ENCODE data around the gene ADAP1. TPM values are rescaled to one million over a fixed set of nuclear protein-coding genes. Genes with fewer than 3 reads are reported as not detected.

The ADAP1 gene
- total RNA-seq, 1 experiment from 2014 or later = 6.2 TPM

GRCh38 chr7:906776-907157 is 47.7 kb downstream of the ADAP1 start:
- Histone ChIP-seq H3T11ph (ENCODE audit: low read length) (no peak overlapping the region), H2BK20ac (ENCODE audit: low read depth, low read length, poor library complexity, severe bottlenecking) (no peak overlapping the region), H2BK12ac (ENCODE audit: insufficient read length, low read depth, low read length) (no peak overlapping the region), H3K4me2 (ENCODE audit: insufficient read depth, insufficient read length, low read length) (no peak overlapping the region), H3K79me2 (ENCODE audit: insufficient read depth, low read length) (no peaks in the 10 kb centered on the region), H3K18ac (ENCODE audit: insufficient read length, low read depth, low read length) (no peak overlapping the region), H3K4me1 (ENCODE audit: insufficient read depth, low read length) (no peaks in the 10 kb centered on the region; the same call in 1 of the 2 replicates), H3K56ac (ENCODE audit: insufficient read length, low read depth, low read length) (no peak overlapping the region), H3K14ac (ENCODE audit: insufficient read depth, low read length) (no peak overlapping the region), H3K27ac (ENCODE audit: insufficient read length, low read depth, low read length) (no peak overlapping the region), H3K9ac (ENCODE audit: extremely low read depth, insufficient read length, low read length) (no peak overlapping the region), H3K79me1 (ENCODE audit: insufficient read depth, low read depth, low read length, poor library complexity, severe bottlenecking) (no peaks in the 10 kb centered on the region), H4K20me1 (ENCODE audit: control insufficient read depth, insufficient read depth, insufficient read length) (no peaks in the 10 kb centered on the region), H4K91ac (ENCODE audit: insufficient read length, low read depth, low read length) (no peak overlapping the region), H3K4ac (ENCODE audit: low read depth, low read length) (no peak overlapping the region), H4K8ac (replicated peaks; ENCODE audit: insufficient read length, low read depth, low read length) (no peak overlapping the region), H2BK5ac (ENCODE audit: insufficient read length, low read length) (no peak overlapping the region), H3K23ac (ENCODE audit: insufficient read length, low read depth, low read length) (no peak overlapping the region), H2AK5ac (ENCODE audit: insufficient read length, low read length) (no peak overlapping the region), H3K23me2 (ENCODE audit: insufficient read length, low read depth, low read length, poor library complexity, severe bottlenecking) (peaks cover 3% of the 10 kb centered on the region), H3K27me3 (ENCODE audit: insufficient read depth, low read length) (no peaks in the 10 kb centered on the region; the same call in 1 of the 2 replicates), H2AFZ (ENCODE audit: low read length) (no peak overlapping the region), H2BK15ac (ENCODE audit: low read depth, low read length) (no peak overlapping the region), H4K5ac (ENCODE audit: insufficient read length, low read depth, low read length) (no peak overlapping the region), H2BK120ac (ENCODE audit: low read depth, low read length, poor library complexity, severe bottlenecking) (no peak overlapping the region), H3K9me3 (ENCODE audit: control insufficient read depth, low read depth, low read length) (no peaks in the 10 kb centered on the region)
- Mint-ChIP-seq H3K27me3 (ENCODE audit: low read depth) (peaks cover 31% of the 10 kb centered on the region), H3K9me3 (no peaks in the 10 kb centered on the region; a peak in 1 of 5 replicates), H3K4me3 (no peak overlapping the region), H3K36me3 (ENCODE audit: insufficient read depth in 1 of 3, low read depth in 3 of 3) (no peaks in the 10 kb centered on the region), H3K4me1 (0 out of 4 replicates have a peak, but pooled peaks cover 0 to 5% of the 10 kb centered on the region in 2 experiments), H3K27ac (no peak overlapping the region)
- TF ChIP-seq CTCF (conservative IDR thresholded peaks at IDR 0.05) = no peak
- no peak for DNase-seq
- WGBS (ENCODE audit: extremely low coverage, insufficient read length, low lambda C conversion rate) = no CpG with 5 or more reads among the region's 10 CpGs

Data from H9 (cell line).